Heart left ventricle (tissue), 16 donors: ENCODE measurements around the gene ROCK2. TPM values are rescaled to one million over a fixed set of nuclear protein-coding genes. Genes with fewer than 3 reads are reported as not detected.

Source experiments
- ATAC-seq, 4 donors: fragments of 200-7000 bp; cut with Tn5 transposase; one replicate each; pipeline ENCODE4 v1.9.1; 2020 to 2022; ENCODE audit warnings: moderate library complexity in 4 of 4, mild to moderate bottlenecking in 3 of 4, moderate number of reproducible peaks in 1 of 4
- DNase-seq, 5 donors: peaks; one replicate each; pipeline ENCODE4 v3.0.0-alpha.2; 2020
- H3K27ac ChIP-seq, 12 donors: fragments of 200-600 bp; sonication (generic) in 4 of 12; one replicate each; pipeline versions ENCODE4 v1.5.0 to v1.8.0; 2016 to 2022; ENCODE audit warnings: mild to moderate bottlenecking in 2 of 12
- H3K27me3 ChIP-seq, 9 donors: fragments of 200-600 bp; sonication (generic) in 2 of 9; one replicate each; pipeline versions ENCODE4 v1.5.1 to v1.8.0; 2016 to 2022; ENCODE audit warnings: mild to moderate bottlenecking in 3 of 9
- H3K36me3 ChIP-seq, 9 donors: fragments of 200-600 bp; sonication (generic) in 2 of 9; one replicate each; pipeline versions ENCODE4 v1.5.0 to v1.8.0; 2018 to 2022; ENCODE audit warnings: mild to moderate bottlenecking in 2 of 9
- H3K4me1 ChIP-seq, 12 donors: fragments of 200-600 bp; sonication (generic) in 4 of 12; one replicate each; pipeline versions ENCODE4 v1.5.0 to v1.8.0; 2016 to 2022; ENCODE audit warnings: mild to moderate bottlenecking in 3 of 12
- H3K4me3 ChIP-seq, 12 donors: fragments of 200-600 bp; sonication (generic) in 4 of 12; one replicate each; pipeline versions ENCODE4 v1.5.0 to v1.8.0; 2017 to 2022; ENCODE audit warnings: mild to moderate bottlenecking in 9 of 12, moderate library complexity in 4 of 12
- H3K9me3 ChIP-seq, 12 donors: fragments of 200-600 bp; sonication (generic) in 4 of 12; one replicate each; pipeline versions ENCODE4 v1.5.0 to v1.8.0; 2016 to 2022; ENCODE audit warnings: mild to moderate bottlenecking in 1 of 12
- CTCF ChIP-seq, 12 donors: fragments of 200-600 bp; sonication (generic) in 4 of 12; IDR thresholded peaks; one replicate each; pipeline versions ENCODE4 v1.5.0 to v1.8.0; 2018 to 2022; ENCODE audit warnings: antibody characterized with exemption in 12 of 12, mild to moderate bottlenecking in 5 of 12
- POLR2A ChIP-seq, 2 donors: fragments of 450-650 bp; IDR thresholded peaks; one replicate each; pipeline ENCODE4 v1.6.1; 2017; ENCODE audit warnings: antibody characterized with exemption in 2 of 2, mild to moderate bottlenecking in 2 of 2, moderate library complexity in 2 of 2
- WGBS, 4 donors: extraction: QIAGEN DNeasy Blood & Tissue Kit in 2 of 4; methylation state at CpG; one replicate each; pipeline versions ENCODE4 v1.1.5 to v1.1.7; 2013 to 2018; 5-methylcytosine and 5-hydroxymethylcytosine counted together
- intact Hi-C, 10 donors: fragments of 100-400 bp; cut with DNase I; formaldehyde crosslinking; loops; one replicate each; pipeline versions ENCODE4 v1.11.1 to v1.14.2; 2022
- polyA plus RNA-seq, 2 donors: library from polyadenylated mRNA; stranded (reverse); fragments of 200-250 nt; gene quantifications; one replicate each; pipeline ENCODE4 v1.2.3, GENCODE V29; 2013
- total RNA-seq, 9 donors: library from RNA; depleted of rRNA in 2 of 9; stranded (reverse); fragments of >200 nt in 2 of 9; fragmentation: NEBNext Ultra II Directional in 3 of 9; extraction: Animal tissue kit (Norgen Biotek cat#: 25700) in 3 of 9; gene quantifications; one replicate each; pipeline versions ENCODE4 v1.1.0 to v1.2.4, GENCODE V29; 2016 to 2023
- donor health status: ischemic (EF 13 %, LVEDD 7.1; RV severe dilation, severe dysfunction).
- donor health status: healthy with polysubstance abuse.
- donor health status: DM: no; HTN: yes; CAD: no.
- donor health status: DM: no; HTN: no; CAD: no.
- donor health status: ischemic (EF 25% LVEDD 6.9; RV normal size, moderate dysfunction).
- donor health status: ischemic (EF 25% LVEDD 5.7; RV mildly dilated, moderate dysfunction).
- donor health status: healthy.
- donor health status: DM: yes; HTN: yes; CAD: no.
- donor health status: ischemic (EF 35%, LVEDD 5.7; RV mildly dilated, moderate dysfunction).
- donor health status: nonischemic (EF 11% LVEDD 7.7; RV severe dilation, severe dysfunction).
- donor health status: DM: yes; HTN: yes; CAD: no.
- donor health status: PGD.
- donor health status: ischemic (EF 29% LVEDD 5.4; RV normal size, mild dysfunction).
- donor health status: nonischemic (EF 23%, LVEDD 6.1; RV moderate dilation, normal function).

Gene ROCK2
- total and polyA plus RNA-seq, 11 donors = 6.1 to 44.3 (median 38.0) TPM

- Histone ChIP-seq H3K36me3 (no peaks in the 10 kb centered on the region), H3K4me1 (peaks cover 0 to 23% (median 9%) of the 10 kb centered on the region in 12 donors), H3K9me3 (no peaks in the 10 kb centered on the region), H3K27ac (no peak overlapping the region), H3K27me3 (no peaks in the 10 kb centered on the region), H3K4me3 (no peak overlapping the region)
- DNase-seq (no peak), ATAC-seq (no peak)
- no peak for TF ChIP-seq POLR2A (IDR thresholded peaks at IDR 0.05)
- TF ChIP-seq CTCF (IDR thresholded peaks at IDR 0.05) = no peak
- intact Hi-C loops = no loop called here
- WGBS, 4 donors = 87 to 96% (median 91%) methylated on average over 10 of the region's 10 CpGs
These were observed 19.6 kb upstream of the ROCK2 start for GRCh38 chr2:11363868-11364564.

GRCh38 chr2:11359865-11360264 lies 15.4 kb upstream of the ROCK2 start:
- H3K9me3 ChIP-seq = no peaks in the 10 kb centered on the region
- intact Hi-C loops = no loop called here
- no peak for ATAC-seq
- TF ChIP-seq POLR2A (IDR thresholded peaks at IDR 0.05) (no peak), CTCF (IDR thresholded peaks at IDR 0.05) (no peak)
- H3K4me3 ChIP-seq = no peak overlapping the region
- 79 to 88% (median 84%) methylated on average over 8 of the region's 8 CpGs for WGBS, 4 donors
- peaks cover 0 to 13% (median 8%) of the 10 kb centered on the region in 12 donors for H3K4me1 ChIP-seq
- no peak overlapping the region for H3K27ac ChIP-seq
- no peaks in the 10 kb centered on the region for H3K36me3 ChIP-seq
- no peaks in the 10 kb centered on the region for H3K27me3 ChIP-seq
- no peak for DNase-seq

- ATAC-seq = peak; percentile 53 to 76 (median 64)
- 61 to 86% (median 75%) methylated on average over 6 to 7 of the region's 7 CpGs for WGBS, 4 donors
These were observed 13.1 kb upstream of the ROCK2 start for GRCh38 chr2:11357428-11357972.

More at GRCh38 chr2:11357428-11357972, 13.1 kb upstream of the ROCK2 start:
- Histone ChIP-seq H3K27me3 (no peaks in the 10 kb centered on the region), H3K4me1 (peaks cover 0 to 13% (median 8%) of the 10 kb centered on the region in 12 donors), H3K9me3 (no peaks in the 10 kb centered on the region), H3K27ac (no peak overlapping the region), H3K36me3 (no peaks in the 10 kb centered on the region), H3K4me3 (no peak overlapping the region)
- intact Hi-C loops = no loop called here
- TF ChIP-seq CTCF (IDR thresholded peaks at IDR 0.05) (no peak), POLR2A (IDR thresholded peaks at IDR 0.05) (no peak)
- DNase-seq = no peak
